Retinal pigment epithelial cell (primary cell): ENCODE data around the gene PRXL2B.

Source experiments
- DNase-seq: peaks from one replicate; pipeline ENCODE4 v3.0.0-alpha.2; 2010; ENCODE audit warnings: low read depth
- H3K4me3 ChIP-seq: 2 replicates; pipeline ENCODE4 v1.5.1; 2011; ENCODE audit warnings: mild to moderate bottlenecking, low read length, control low read depth, moderate library complexity
- TF ChIP-seq, protein P1 (sequence below): conservative IDR thresholded peaks from 2 replicates; pipeline ENCODE4 v1.5.1; 2011; ENCODE audit warnings: low read depth, low read length, control low read depth, inconsistent platforms

PRXL2B gene

DNA sequence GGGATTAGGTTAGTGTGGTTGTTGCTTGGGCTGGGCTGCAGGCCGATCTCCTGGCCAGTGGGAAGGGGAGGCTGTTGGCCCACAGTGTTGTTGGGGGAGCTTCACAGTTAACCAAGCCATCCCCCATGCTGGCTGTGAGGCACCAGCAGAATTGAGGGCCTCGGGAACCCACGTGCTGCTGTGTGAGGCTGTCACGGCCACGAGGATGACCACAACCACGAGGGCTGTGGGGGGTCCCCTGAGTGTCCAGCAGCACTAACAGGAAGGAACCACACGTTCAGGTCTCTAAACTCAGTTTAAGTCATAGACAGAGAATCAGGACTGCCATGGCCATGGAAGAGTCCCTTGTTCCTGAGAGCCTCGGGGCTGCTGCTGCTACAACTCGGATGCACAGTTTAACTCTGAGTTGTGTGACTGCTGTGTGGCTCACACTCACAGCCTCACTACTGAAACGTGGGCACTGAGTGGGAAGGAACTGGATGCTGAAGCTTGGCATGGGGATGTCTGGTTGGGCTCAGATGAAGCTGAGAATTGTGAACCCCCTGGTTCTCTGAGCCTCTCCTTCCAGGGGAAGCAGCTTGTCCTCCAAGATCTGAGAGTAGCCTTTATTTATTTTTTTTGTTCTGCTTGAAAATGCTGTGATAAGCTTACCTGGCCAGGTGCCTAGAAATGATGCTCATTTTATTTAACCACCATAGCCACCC lies 51.0 kb downstream of the PRXL2B start:
- DNase-seq, result no peak
- TF ChIP-seq, protein P1, sequence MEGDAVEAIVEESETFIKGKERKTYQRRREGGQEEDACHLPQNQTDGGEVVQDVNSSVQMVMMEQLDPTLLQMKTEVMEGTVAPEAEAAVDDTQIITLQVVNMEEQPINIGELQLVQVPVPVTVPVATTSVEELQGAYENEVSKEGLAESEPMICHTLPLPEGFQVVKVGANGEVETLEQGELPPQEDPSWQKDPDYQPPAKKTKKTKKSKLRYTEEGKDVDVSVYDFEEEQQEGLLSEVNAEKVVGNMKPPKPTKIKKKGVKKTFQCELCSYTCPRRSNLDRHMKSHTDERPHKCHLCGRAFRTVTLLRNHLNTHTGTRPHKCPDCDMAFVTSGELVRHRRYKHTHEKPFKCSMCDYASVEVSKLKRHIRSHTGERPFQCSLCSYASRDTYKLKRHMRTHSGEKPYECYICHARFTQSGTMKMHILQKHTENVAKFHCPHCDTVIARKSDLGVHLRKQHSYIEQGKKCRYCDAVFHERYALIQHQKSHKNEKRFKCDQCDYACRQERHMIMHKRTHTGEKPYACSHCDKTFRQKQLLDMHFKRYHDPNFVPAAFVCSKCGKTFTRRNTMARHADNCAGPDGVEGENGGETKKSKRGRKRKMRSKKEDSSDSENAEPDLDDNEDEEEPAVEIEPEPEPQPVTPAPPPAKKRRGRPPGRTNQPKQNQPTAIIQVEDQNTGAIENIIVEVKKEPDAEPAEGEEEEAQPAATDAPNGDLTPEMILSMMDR, result no peak

DNA sequence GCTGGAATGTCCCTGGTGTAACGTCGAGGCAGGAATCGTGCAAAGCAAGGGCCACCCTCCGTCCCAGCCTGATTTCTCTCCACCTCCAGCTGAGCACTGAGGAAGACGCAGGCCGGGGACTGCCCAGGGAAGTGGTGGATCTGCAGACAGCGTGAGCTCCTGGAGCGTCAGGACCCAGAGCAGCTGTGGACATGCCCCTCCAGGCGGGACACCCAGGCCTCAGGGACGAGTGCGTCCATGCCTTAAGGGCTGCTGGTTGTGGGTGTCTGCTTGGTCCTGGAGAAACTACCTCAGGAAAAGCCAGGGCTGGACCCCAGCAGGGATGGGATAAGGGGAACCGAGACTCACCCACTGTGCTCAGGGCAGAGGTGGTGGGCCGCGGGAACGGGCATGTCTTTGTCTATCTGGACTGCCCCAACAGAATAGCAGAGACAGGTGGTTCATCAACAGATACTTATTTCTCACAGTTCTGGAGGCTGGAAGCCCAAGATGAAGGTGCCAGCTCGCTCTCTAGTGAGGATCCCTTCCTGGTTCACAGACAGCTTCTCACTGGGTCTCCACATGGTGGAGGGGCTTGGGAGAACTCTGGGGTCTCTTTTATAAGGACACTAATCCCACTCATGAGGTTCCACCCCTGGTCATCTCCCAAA lies 52.0 kb downstream of the PRXL2B start:
- H3K4me3 ChIP-seq, result no peak overlapping the region
- no peak for DNase-seq
- TF ChIP-seq, protein P1, result no peak

More for the DNA sequence above, 51.0 kb downstream of the PRXL2B start:
- H3K4me3 ChIP-seq, result no peak overlapping the region

DNA sequence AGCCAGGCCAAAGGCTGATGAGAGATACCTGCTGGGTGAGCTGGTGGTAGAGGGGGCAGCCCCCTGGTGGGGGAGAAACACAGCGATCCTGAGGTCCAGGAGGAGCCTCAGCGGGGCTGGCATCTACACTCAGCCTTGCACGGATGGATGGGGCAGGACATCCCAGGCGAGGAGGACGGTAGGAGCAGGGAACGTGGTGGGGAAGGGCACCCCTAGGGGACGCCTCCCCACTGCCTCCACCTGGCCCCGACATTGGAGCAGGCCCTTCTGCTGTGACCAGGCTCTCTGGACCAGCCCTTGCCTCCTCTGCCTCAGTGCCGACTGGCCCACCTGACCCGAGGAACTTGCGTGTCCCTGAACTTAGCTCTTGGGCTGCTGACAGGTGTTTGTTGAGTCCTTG lies 52.6 kb downstream of the PRXL2B start:
- no peak for DNase-seq
- H3K4me3 ChIP-seq, result no peak overlapping the region
- TF ChIP-seq, protein P1, result no peak

DNA sequence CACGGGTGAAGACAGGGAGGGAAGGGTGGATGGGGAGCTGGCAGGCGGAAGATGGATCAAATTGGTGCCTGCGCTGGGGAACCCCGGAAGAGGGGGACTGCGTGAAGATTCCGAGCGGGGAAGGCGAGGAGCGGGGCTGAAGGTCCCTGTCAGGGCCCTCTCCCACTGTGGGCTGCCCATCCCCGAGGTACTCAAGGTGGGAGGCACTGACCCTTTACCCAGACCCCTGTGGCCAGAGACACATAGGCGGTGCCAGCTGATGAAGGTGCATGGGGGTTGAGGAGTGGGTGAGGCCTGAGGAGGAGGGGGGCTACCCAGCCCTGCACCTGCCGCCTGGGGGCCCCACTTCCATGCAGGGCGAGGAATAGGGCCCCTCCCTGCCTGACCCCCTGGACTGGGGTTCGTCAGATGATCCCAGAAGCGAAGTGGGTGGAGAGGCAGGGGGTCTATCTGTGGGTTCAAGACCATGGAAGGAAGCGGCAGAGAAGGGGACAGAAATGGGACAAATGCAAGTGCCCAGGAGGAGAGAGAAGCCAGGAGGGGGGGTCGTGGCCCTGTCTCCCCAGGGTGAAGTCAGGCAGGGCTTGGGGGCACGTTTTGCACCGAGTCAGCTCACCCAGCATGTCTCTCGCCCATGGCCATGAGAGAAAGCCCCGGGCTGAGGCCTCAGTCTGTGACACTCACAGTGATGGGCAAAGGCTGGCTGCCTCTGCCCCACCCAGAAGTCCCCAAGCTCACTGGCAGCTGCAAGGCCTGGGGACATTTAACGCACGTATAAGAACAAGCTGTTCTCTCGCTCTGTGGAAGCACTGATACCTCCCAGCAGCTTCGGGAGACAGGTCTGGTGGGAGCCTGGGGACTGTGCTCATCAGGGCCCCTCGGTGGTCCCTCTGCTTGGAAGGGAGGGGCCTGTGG lies 53.3 kb downstream of the PRXL2B start:
- DNase-seq, result no peak
- H3K4me3 ChIP-seq, result no peak overlapping the region
- TF ChIP-seq, protein P1, result no peak

DNA sequence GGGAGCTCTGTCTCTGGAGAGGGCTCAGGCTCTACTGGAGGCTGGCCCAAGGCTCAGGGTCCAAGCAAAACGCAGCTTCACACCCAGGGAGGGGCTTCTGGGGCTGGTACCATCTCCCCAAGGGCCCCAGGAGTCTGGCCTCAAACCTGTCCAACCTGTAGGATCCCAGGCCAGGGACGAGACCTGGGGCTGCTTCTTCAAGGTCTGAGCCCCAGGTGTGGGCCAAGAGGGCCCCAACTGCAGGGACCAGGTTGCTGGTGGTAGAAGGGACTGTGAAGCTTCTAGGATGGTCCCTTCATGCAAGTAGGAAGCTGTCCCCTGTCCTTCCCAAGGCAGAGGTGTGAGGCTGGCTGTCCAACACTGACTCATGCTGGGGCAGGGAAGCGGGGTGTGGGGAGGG lies 54.0 kb downstream of the PRXL2B start:
- no peak for DNase-seq
- no peak overlapping the region for H3K4me3 ChIP-seq
- TF ChIP-seq, protein P1, result no peak
